Trophoblast cell (in vitro differentiated cells and primary cell): ENCODE measurements around the gene B4GALNT1.

ENCODE experiments used
- DNase-seq, 2 donors: peaks; one replicate each; pipeline ENCODE4 v3.0.0-alpha.2; 2016
- H2AFZ ChIP-seq: 2 replicates; pipeline ENCODE4 v1.6.1; 2013; ENCODE audit warnings: low read length, moderate library complexity, mild to moderate bottlenecking; ENCODE audit not compliant: insufficient read depth, poor library complexity
- H2AK5ac ChIP-seq: 2 replicates; pipeline ENCODE4 v1.6.1; 2013; ENCODE audit warnings: mild to moderate bottlenecking, low read length
- H2BK120ac ChIP-seq: 2 replicates; pipeline ENCODE4 v1.6.1; 2013; ENCODE audit warnings: low read length, mild to moderate bottlenecking, moderate library complexity; ENCODE audit not compliant: insufficient read depth, poor library complexity
- H2BK12ac ChIP-seq: 2 replicates; pipeline ENCODE4 v1.6.1; 2013; ENCODE audit warnings: mild to moderate bottlenecking, low read length, moderate library complexity
- H2BK5ac ChIP-seq: 2 replicates; pipeline ENCODE4 v1.6.1; 2013; ENCODE audit warnings: low read length, low read depth, moderate library complexity, mild to moderate bottlenecking; ENCODE audit not compliant: poor library complexity
- H3K14ac ChIP-seq: 2 replicates; pipeline ENCODE4 v1.6.1; 2013; ENCODE audit warnings: mild to moderate bottlenecking, low read length
- H3K18ac ChIP-seq: 2 replicates; pipeline ENCODE4 v1.6.1; 2013; ENCODE audit warnings: mild to moderate bottlenecking, low read length
- H3K23ac ChIP-seq: 2 replicates; pipeline ENCODE4 v1.6.1; 2013; ENCODE audit warnings: low read length
- H3K27ac ChIP-seq: 2 replicates; pipeline ENCODE4 v1.5.1; 2013; ENCODE audit warnings: low read depth, mild to moderate bottlenecking, inconsistent platforms, low read length, moderate library complexity
- H3K27me3 ChIP-seq: 2 replicates; pipeline ENCODE4 v1.6.1; 2013; ENCODE audit warnings: inconsistent platforms, mild to moderate bottlenecking, low read length, moderate library complexity; ENCODE audit not compliant: insufficient read depth
- H3K36me3 ChIP-seq, 2 experiments: 1 replicate in 1 of 2; 2 replicates in 1 of 2; pipeline ENCODE4 v1.6.1; 2013; ENCODE audit warnings: low read length in 2 of 2, mild to moderate bottlenecking in 2 of 2, moderate library complexity in 1 of 2; ENCODE audit not compliant: insufficient read depth in 2 of 2, control insufficient read depth in 1 of 2
- H3K4ac ChIP-seq: 2 replicates; pipeline ENCODE4 v1.6.1; 2013; ENCODE audit warnings: low read depth, mild to moderate bottlenecking, low read length, moderate library complexity
- H3K4me1 ChIP-seq, 2 experiments: 1 replicate in 1 of 2; 2 replicates in 1 of 2; pipeline ENCODE4 v1.6.1; 2013; ENCODE audit warnings: low read length in 2 of 2, mild to moderate bottlenecking in 2 of 2, moderate library complexity in 1 of 2; ENCODE audit not compliant: insufficient read depth in 2 of 2, control insufficient read depth in 1 of 2
- H3K4me2 ChIP-seq: 2 replicates; pipeline ENCODE4 v1.6.1; 2013; ENCODE audit warnings: inconsistent platforms, mild to moderate bottlenecking, low read length, moderate library complexity
- H3K4me3 ChIP-seq: 2 replicates; pipeline ENCODE4 v1.5.1; 2013; ENCODE audit warnings: mild to moderate bottlenecking, low read depth, low read length, inconsistent platforms
- H3K79me1 ChIP-seq: one replicate; pipeline ENCODE4 v1.6.1; 2013; ENCODE audit warnings: low read length
- H3K79me2 ChIP-seq: 2 replicates; pipeline ENCODE4 v1.6.1; 2013; ENCODE audit warnings: low read length, mild to moderate bottlenecking; ENCODE audit not compliant: control insufficient read depth, insufficient read depth, poor library complexity
- H3K9ac ChIP-seq: 2 replicates; pipeline ENCODE4 v1.6.1; 2013; ENCODE audit warnings: mild to moderate bottlenecking, low read length
- H3K9me3 ChIP-seq: 2 replicates; pipeline ENCODE4 v1.6.1; 2013; ENCODE audit warnings: low read depth, mild to moderate bottlenecking, control low read depth, inconsistent platforms, low read length; ENCODE audit not compliant: insufficient read depth
- H4K12ac ChIP-seq: 2 replicates; pipeline ENCODE4 v1.6.1; 2013; ENCODE audit warnings: low read depth, mild to moderate bottlenecking, low read length, moderate library complexity
- H4K8ac ChIP-seq: 2 replicates; pipeline ENCODE4 v1.6.1; 2013; ENCODE audit warnings: low read depth, mild to moderate bottlenecking, low read length, moderate library complexity
- H4K91ac ChIP-seq: one replicate; pipeline ENCODE4 v1.6.1; 2013; ENCODE audit warnings: low read depth, mild to moderate bottlenecking, low read length, moderate library complexity
- WGBS: extraction: QIAGEN DNeasy Blood & Tissue Kit; methylation state at CpG from one replicate; pipeline ENCODE4 v1.1.7; 2013; ENCODE audit warnings: missing lambda C conversion rate; ENCODE audit not compliant: insufficient read length, insufficient coverage; ENCODE audit errors: extremely low coverage; 5-methylcytosine and 5-hydroxymethylcytosine counted together

B4GALNT1 gene

GRCh38 chr12:57623811-57624390 lies 9.1 kb downstream of the B4GALNT1 start:
- H3K36me3 ChIP-seq = no peaks in the 10 kb centered on the region
- no peak overlapping the region for H3K4me2 ChIP-seq
- no peak overlapping the region for H3K4ac ChIP-seq
- H2AFZ ChIP-seq = no peak overlapping the region
- peaks cover 82% of the 10 kb centered on the region for H3K27me3 ChIP-seq
- H3K4me1 ChIP-seq = peaks cover 4 to 9% of the 10 kb centered on the region in 2 experiments
- H4K91ac ChIP-seq = no peak overlapping the region
- no peaks in the 10 kb centered on the region for H3K79me2 ChIP-seq
- H3K14ac ChIP-seq = no peak overlapping the region
- H3K23ac ChIP-seq = no peak overlapping the region
- DNase-seq = no peak
- H3K9ac ChIP-seq = no peak overlapping the region
- no peak overlapping the region for H2BK5ac ChIP-seq
- peaks cover 13% of the 10 kb centered on the region for H3K9me3 ChIP-seq
- no peak overlapping the region for H4K8ac ChIP-seq
- H3K4me3 ChIP-seq = no peak overlapping the region
- no peak overlapping the region for H4K12ac ChIP-seq
- H3K79me1 ChIP-seq = no peaks in the 10 kb centered on the region
- H3K27ac ChIP-seq = no peak overlapping the region
- WGBS = no CpG with 5 or more reads among the region's 5 CpGs
- H3K18ac ChIP-seq = no peak overlapping the region
- no peak overlapping the region for H2BK12ac ChIP-seq
- H2BK120ac ChIP-seq = no peak overlapping the region
- H2AK5ac ChIP-seq = no peak overlapping the region

- H3K27me3 ChIP-seq = peaks cover 80% of the 10 kb centered on the region
- no peak overlapping the region for H3K4me2 ChIP-seq
- H4K12ac ChIP-seq = no peak overlapping the region
- H3K18ac ChIP-seq = no peak overlapping the region
- H3K9ac ChIP-seq = no peak overlapping the region
- no peak overlapping the region for H2BK5ac ChIP-seq
- 100% methylated on average over 2 of the region's 2 CpGs for WGBS
- no peak for DNase-seq
- H3K4me3 ChIP-seq = no peak overlapping the region
- no peak overlapping the region for H2AFZ ChIP-seq
- no peaks in the 10 kb centered on the region for H3K79me1 ChIP-seq
- H3K23ac ChIP-seq = no peak overlapping the region
- H3K79me2 ChIP-seq = no peaks in the 10 kb centered on the region
- no peaks in the 10 kb centered on the region for H3K36me3 ChIP-seq
- H3K4ac ChIP-seq = no peak overlapping the region
- no peak overlapping the region for H4K8ac ChIP-seq
- H3K14ac ChIP-seq = no peak overlapping the region
- no peak overlapping the region for H2AK5ac ChIP-seq
- no peak overlapping the region for H2BK120ac ChIP-seq
- H2BK12ac ChIP-seq = no peak overlapping the region
- H3K27ac ChIP-seq = no peak overlapping the region
- H3K4me1 ChIP-seq = peaks cover 4 to 9% of the 10 kb centered on the region in 2 experiments
- peaks cover 8% of the 10 kb centered on the region for H3K9me3 ChIP-seq
- H4K91ac ChIP-seq = no peak overlapping the region
Measured at GRCh38 chr12:57623385-57623784, 9.6 kb downstream of the B4GALNT1 start.

- no peak overlapping the region for H3K4ac ChIP-seq
- H4K91ac ChIP-seq = no peak overlapping the region
- no peak overlapping the region for H3K18ac ChIP-seq
- no peak for DNase-seq
- H2AK5ac ChIP-seq = no peak overlapping the region
- H2BK12ac ChIP-seq = no peak overlapping the region
- H3K27me3 ChIP-seq = peaks cover 80% of the 10 kb centered on the region
- H3K27ac ChIP-seq = no peak overlapping the region
- H3K23ac ChIP-seq = no peak overlapping the region
- no peaks in the 10 kb centered on the region for H3K79me2 ChIP-seq
- H3K4me1 ChIP-seq = peaks cover 2 to 6% of the 10 kb centered on the region in 2 experiments
- no peak overlapping the region for H3K14ac ChIP-seq
- H3K9ac ChIP-seq = no peak overlapping the region
- H3K4me2 ChIP-seq = no peak overlapping the region
- no peak overlapping the region for H2AFZ ChIP-seq
- no peaks in the 10 kb centered on the region for H3K36me3 ChIP-seq
- no peak overlapping the region for H2BK5ac ChIP-seq
- H4K8ac ChIP-seq = no peak overlapping the region
- WGBS = no CpG with 5 or more reads among the region's 9 CpGs
- H3K9me3 ChIP-seq = peaks cover 2% of the 10 kb centered on the region
- no peak overlapping the region for H3K4me3 ChIP-seq
- H2BK120ac ChIP-seq = no peak overlapping the region
- no peaks in the 10 kb centered on the region for H3K79me1 ChIP-seq
- no peak overlapping the region for H4K12ac ChIP-seq
Measured at GRCh38 chr12:57622293-57623245, 10.4 kb downstream of the B4GALNT1 start.

GRCh38 chr12:57621497-57622292 lies 11.3 kb downstream of the B4GALNT1 start:
- no peak overlapping the region for H3K9ac ChIP-seq
- H3K27ac ChIP-seq = no peak overlapping the region
- no CpG with 5 or more reads among the region's 49 CpGs for whole genome bisulfite sequencing
- H3K4ac ChIP-seq = no peak overlapping the region
- peaks cover 75% of the 10 kb centered on the region for H3K27me3 ChIP-seq
- H3K4me2 ChIP-seq = peak overlapping the region; percentile 61
- no peaks in the 10 kb centered on the region for H3K36me3 ChIP-seq
- H3K9me3 ChIP-seq = no peaks in the 10 kb centered on the region
- H3K79me2 ChIP-seq = no peaks in the 10 kb centered on the region
- H3K14ac ChIP-seq = no peak overlapping the region
- H3K79me1 ChIP-seq = no peaks in the 10 kb centered on the region
- no peak overlapping the region for H4K12ac ChIP-seq
- peak; percentile 20 to 56 for DNase-seq
- peaks cover 0 to 5% of the 10 kb centered on the region in 2 experiments for H3K4me1 ChIP-seq
- peak overlapping the region; percentile 11 for H2AFZ ChIP-seq
- H3K18ac ChIP-seq = no peak overlapping the region
- H2BK120ac ChIP-seq = no peak overlapping the region
- no peak overlapping the region for H4K8ac ChIP-seq
- no peak overlapping the region for H2BK5ac ChIP-seq
- no peak overlapping the region for H3K4me3 ChIP-seq
- no peak overlapping the region for H2AK5ac ChIP-seq
- no peak overlapping the region for H3K23ac ChIP-seq
- no peak overlapping the region for H4K91ac ChIP-seq
- H2BK12ac ChIP-seq = no peak overlapping the region
